GM23248 (cell line): ENCODE results near the gene PCBP1.
"Not testable (repeated sequence)": the region's sequence is repeated elsewhere in the genome, so short reads cannot be mapped to it uniquely, and the experiment has no call there.

Experiments used
- EZH2 ChIP-seq: fragments of 200-600 bp; sonication (generic); IDR thresholded peaks from 2 replicates; pipeline ENCODE4 v1.6.1; 2018; ENCODE audit warnings: antibody characterized with exemption, mild to moderate bottlenecking; ENCODE audit not compliant: insufficient read depth, poor library complexity, severe bottlenecking
- EZH2phosphoT487 ChIP-seq: fragments of 200-600 bp; sonication (generic); IDR thresholded peaks from 2 replicates; pipeline ENCODE4 v1.6.1; 2018; ENCODE audit warnings: antibody characterized with exemption, moderate library complexity, mild to moderate bottlenecking, low read depth; ENCODE audit not compliant: insufficient read depth

DNA sequence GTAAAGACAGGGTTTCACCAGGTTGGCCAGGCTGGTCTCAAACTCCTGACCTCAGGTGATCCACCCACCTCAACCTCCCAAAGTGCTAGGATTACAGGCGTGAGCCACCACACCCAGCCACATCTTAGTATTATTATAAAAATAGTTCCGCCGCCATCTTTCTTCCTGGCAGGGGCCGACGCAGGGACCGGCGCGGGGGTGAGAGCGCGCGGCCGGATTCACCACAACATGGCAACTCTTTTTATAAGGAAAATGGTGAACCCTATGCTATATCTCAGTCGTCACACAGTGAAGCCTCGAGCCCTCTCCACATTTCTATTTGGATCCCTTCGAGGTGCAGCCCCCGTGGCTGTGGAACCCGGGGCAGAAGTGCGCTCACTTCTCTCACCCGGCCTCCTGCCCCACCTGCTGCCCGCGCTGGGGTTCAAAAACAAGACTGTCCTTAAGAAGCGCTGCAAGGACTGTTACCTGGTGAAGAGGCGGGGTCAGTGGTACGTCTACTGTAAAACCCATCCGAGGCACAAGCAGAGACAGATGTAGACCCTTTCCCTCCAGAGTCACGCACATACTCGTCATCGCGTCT is 15.1 kb downstream of the PCBP1 start:
- not testable (repeated sequence) for TF ChIP-seq EZH2, EZH2phosphoT487
